Measurements from ENCODE around the gene GIGYF2. TPM values are rescaled to one million over a fixed set of nuclear protein-coding genes. Genes with fewer than 3 reads are reported as not detected.

GIGYF2 gene
- polyA plus RNA-seq, 2 of the 4 experiments (the other 2 are of a cell fraction), result 31.2 to 46.3 TPM

GRCh38 chr2:232795920-232796319 lies 98.8 kb downstream of the GIGYF2 start:
- Histone ChIP-seq H3K27ac (peak overlapping the region; percentile 14 to 35; a peak in 4 of 6 replicates), H3K4me1 (peaks cover 5% of the 10 kb centered on the region; the same call in 1 of the 3 replicates), H3K4me3 (no peak overlapping the region), H3K9me3 (no peaks in the 10 kb centered on the region), H3K4me2 (no peak overlapping the region)
- no peak for TF ChIP-seq HOXB13 (CRISPR knock-in tag; IDR thresholded peaks at IDR 0.05; ENCODE audit: low read depth)
- no peak for TF ChIP-seq NR3C1 (IDR thresholded peaks at IDR 0.05)
- no peak for TF ChIP-seq HEYL (CRISPR knock-in tag; IDR thresholded peaks at IDR 0.05)
- TF ChIP-seq HOXA7 (CRISPR knock-in tag; IDR thresholded peaks at IDR 0.05), result no peak
- no peak for TF ChIP-seq ZNF302 (CRISPR knock-in tag; IDR thresholded peaks at IDR 0.05)
- TF ChIP-seq BCL3 (IDR thresholded peaks at IDR 0.05), result no peak
- POLR2A ChIA-PET, result no interaction called here
- ATAC-seq (no peak), DNase-seq (ENCODE audit: low read depth in 1 of 2, low spot score in 1 of 2) (no peak), FAIRE-seq (no peak)
- CTCF ChIA-PET, result no interaction called here
- WGBS (ENCODE audit: missing lambda C conversion rate), result 88% methylated on average over 1 of the region's 1 CpG

- no peak for FAIRE-seq
Observed at GRCh38 chr2:232798187-232798586, 101.1 kb downstream of the GIGYF2 start.

More at GRCh38 chr2:232798187-232798586, 101.1 kb downstream of the GIGYF2 start:
- Histone ChIP-seq H3K27ac (no peak overlapping the region), H3K4me1 (peaks cover 5% of the 10 kb centered on the region; the same call in 1 of the 3 replicates), H3K4me3 (no peak overlapping the region), H3K9me3 (peaks cover 11% of the 10 kb centered on the region; the same call in 2 of the 3 replicates), H3K4me2 (no peak overlapping the region)
- CTCF ChIA-PET, result interaction anchor here (0.8 to 1.3 kb wide), 2 partner anchors 11 to 39 kb away, joined by 3 to 6 read pairs; no protein-coding TSS in a partner anchor
- TF ChIP-seq FOSB (CRISPR knock-in tag; IDR thresholded peaks at IDR 0.05) (no peak), BCL3 (IDR thresholded peaks at IDR 0.05) (no peak), TFCP2L1 (CRISPR knock-in tag; IDR thresholded peaks at IDR 0.05) (no peak), POLR2A (IDR thresholded peaks at IDR 0.05; ENCODE audit: low read length) (no peak), SMC3 (IDR thresholded peaks at IDR 0.05) (no peak), PBX3 (IDR thresholded peaks at IDR 0.05) (no peak), ZC3H11A (IDR thresholded peaks at IDR 0.05) (no peak), ATOH8 (CRISPR knock-in tag; IDR thresholded peaks at IDR 0.05; ENCODE audit: low read depth) (no peak), HOXB5 (CRISPR knock-in tag; IDR thresholded peaks at IDR 0.05) (no peak), CTCF (IDR thresholded peaks at IDR 0.05) (no peak), RNF2 (IDR thresholded peaks at IDR 0.05; ENCODE audit: borderline replicate concordance, low read depth) (no peak), HOXA7 (CRISPR knock-in tag; IDR thresholded peaks at IDR 0.05) (no peak), ZNF302 (CRISPR knock-in tag; IDR thresholded peaks at IDR 0.05) (no peak), RFX5 (IDR thresholded peaks at IDR 0.05) (no peak), MAZ (IDR thresholded peaks at IDR 0.05; ENCODE audit: borderline replicate concordance, low read depth, low read length) (no peak), ZSCAN20 (CRISPR knock-in tag; IDR thresholded peaks at IDR 0.05) (no peak), KDM5A (IDR thresholded peaks at IDR 0.05) (no peak), NPAS2 (CRISPR knock-in tag; IDR thresholded peaks at IDR 0.05; ENCODE audit: borderline replicate concordance) (no peak), REST (IDR thresholded peaks at IDR 0.05) (no peak)
- DNase-seq (ENCODE audit: low read depth in 1 of 2, low spot score in 1 of 2) (no peak), ATAC-seq (no peak)
- POLR2A ChIA-PET, result no interaction called here

Data from A549 (cell line).